ENCODE measurements around the gene METTL18.

GRCh38 chr1:169814265-169814664 lies 19.6 kb upstream of the METTL18 start:
- no peak for TF ChIP-seq PATZ1 (CRISPR knock-in tag; IDR thresholded peaks at IDR 0.05; ENCODE audit: borderline replicate concordance)
- no peak for TF ChIP-seq SNAI2 (CRISPR knock-in tag; IDR thresholded peaks at IDR 0.05)
- TF ChIP-seq CSDC2 (CRISPR knock-in tag; IDR thresholded peaks at IDR 0.05), result no peak
- no peak for TF ChIP-seq ESRRG (CRISPR knock-in tag; IDR thresholded peaks at IDR 0.05)
- TF ChIP-seq ZFP3 (CRISPR knock-in tag; IDR thresholded peaks at IDR 0.05), result no peak
- no peak for TF ChIP-seq ARNTL (CRISPR knock-in tag; IDR thresholded peaks at IDR 0.05; ENCODE audit: borderline replicate concordance, low read depth)
- no peak for TF ChIP-seq TOX (CRISPR knock-in tag; IDR thresholded peaks at IDR 0.05; ENCODE audit: borderline replicate concordance)
- TF ChIP-seq CREB5 (CRISPR knock-in tag; IDR thresholded peaks at IDR 0.05; ENCODE audit: low read depth), result no peak
- TF ChIP-seq ZFP30 (CRISPR knock-in tag; IDR thresholded peaks at IDR 0.05), result no peak
- TF ChIP-seq TSHZ2 (CRISPR knock-in tag; IDR thresholded peaks at IDR 0.05), result no peak
- no peak for TF ChIP-seq CSRNP3 (CRISPR knock-in tag; IDR thresholded peaks at IDR 0.05)

Measured in SK-N-SH treated with all-trans-retinoic acid at 6 μM for 48 hours (cell line).